HG02943 (cell line): ENCODE results near the gene BARX1.

Source experiments
- ATAC-seq: cut with Tn5 transposase; IDR thresholded peaks from one replicate; pipeline ENCODE4 v1.9.1; 2021; ENCODE audit warnings: mild to moderate bottlenecking, low read depth, moderate library complexity; ENCODE audit not compliant: unreplicated experiment

Gene BARX1

DNA sequence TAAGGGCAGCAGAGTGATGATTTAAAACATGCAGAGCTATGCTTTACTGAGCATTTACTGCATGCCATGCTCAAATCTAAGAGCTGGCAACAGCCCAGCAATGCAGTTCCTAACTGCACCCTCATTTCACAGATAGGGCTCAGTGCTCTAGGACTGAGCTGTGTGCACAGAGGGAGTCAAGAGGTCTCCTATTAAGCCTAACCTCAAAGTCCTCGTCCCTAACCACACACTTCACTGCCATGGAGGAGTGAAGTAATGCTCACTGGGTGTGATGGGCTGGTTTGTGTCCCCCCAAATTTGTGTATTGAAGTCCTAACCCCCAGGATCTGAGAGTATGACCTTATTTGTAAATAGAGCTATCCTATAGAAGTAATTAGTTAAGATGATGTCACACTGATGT is 25.9 kb downstream of the BARX1 start:
- no peak for ATAC-seq

DNA sequence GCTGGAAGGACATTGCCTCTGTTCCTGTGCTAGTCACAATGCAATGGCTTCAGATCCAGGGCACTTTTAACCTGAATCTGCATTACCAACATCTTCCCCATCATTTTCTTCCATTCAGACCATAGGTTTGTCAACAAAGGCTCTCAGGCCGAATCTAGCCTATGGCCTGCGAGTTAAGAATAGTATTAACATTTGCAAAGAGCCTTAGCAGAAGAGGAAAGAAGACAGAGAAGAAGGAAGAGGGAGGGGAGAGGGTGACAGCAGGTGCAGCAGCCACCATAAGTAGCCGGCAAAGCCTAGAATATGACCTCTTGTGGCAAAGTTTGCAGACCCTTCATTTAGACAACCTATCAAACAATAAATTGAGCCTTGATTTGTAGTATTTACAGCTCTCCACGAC is 32.6 kb downstream of the BARX1 start:
- ATAC-seq: no peak

DNA sequence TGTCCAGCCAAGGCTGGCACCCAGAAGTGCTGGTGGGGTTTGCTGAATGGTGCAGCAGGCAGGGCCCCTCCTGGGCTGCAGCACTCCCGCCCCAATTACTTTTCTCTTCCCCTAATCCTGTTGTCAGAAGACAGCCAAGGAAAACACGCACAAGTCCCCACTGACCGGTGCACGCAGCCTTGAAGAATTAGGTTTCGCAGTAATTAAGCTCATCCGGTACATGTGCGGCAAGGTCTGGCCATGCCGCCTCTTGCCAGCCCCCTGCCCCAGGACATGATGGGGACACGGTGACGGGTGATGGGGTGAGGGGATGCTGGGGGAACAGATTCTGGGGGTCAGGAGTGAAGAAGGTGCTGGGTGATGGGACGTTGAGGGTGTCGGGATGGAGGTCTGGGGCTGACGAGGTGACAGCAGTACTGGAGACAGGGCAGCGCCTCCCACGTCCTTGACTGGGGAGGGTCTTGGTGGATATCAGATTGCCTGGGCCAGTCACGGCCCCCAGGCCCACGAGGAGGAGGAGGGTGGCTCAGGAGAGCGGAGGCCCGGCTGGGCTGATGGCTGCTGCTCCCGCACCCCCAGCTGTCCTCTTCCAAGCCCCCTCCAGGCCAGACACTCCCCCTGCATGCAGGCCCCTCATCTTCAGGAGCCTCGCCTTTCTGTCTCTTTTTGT is 34.9 kb downstream of the BARX1 start:
- no peak for ATAC-seq

DNA sequence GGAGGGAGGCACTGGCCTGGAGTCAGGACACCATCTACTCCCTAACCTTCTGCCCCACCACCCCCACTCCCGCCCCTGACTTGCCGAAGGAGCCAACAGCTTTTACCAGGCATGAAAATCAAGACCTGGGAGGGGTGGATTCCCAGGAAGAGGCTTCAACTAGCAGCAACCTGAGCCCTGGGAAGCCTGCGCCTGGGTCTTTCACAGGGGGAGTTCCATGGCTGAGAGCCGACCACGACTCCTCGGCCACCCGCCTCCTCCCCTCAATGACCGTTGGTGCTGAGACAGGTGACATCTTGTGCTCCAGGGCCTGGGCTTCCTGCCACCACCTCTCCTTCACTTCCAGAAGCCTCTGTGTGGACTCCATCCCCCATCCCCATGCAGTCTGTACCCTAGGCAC is 37.1 kb downstream of the BARX1 start:
- no peak for ATAC-seq

DNA sequence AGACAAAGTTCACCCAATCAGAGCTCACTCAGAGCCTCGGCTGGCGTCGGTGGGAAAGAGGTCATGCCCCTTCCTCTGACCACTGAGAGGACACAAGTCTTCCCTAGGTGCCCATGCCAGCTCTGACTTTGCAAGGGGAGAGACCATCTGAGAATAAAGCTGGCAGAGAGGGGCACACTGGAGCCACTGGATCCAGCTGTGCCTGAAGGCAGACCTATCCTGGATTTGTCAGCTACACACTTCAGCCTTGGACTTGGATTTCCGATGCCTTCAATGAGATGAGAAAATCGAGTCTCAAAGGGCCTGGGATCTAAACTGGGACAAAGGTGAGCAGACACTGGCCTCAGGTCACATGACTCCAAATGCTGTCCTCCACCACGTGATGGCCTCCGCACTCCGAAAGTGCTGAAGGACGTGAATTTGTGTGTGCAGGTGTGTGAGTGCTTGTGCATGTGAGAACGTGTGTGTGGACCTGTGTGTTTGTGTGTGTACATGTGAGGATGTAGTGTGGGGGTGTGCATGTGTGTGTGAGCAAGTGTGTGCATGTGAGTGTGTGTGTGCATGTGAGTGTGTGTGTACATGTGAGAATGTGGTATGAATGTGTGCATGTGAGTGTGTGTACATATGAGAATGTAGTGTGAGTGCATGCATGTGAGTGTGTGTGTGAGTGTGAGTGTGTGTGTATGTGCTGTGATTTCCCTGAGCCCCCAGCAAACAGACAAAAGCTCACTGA is 37.9 kb downstream of the BARX1 start:
- no peak for ATAC-seq

DNA sequence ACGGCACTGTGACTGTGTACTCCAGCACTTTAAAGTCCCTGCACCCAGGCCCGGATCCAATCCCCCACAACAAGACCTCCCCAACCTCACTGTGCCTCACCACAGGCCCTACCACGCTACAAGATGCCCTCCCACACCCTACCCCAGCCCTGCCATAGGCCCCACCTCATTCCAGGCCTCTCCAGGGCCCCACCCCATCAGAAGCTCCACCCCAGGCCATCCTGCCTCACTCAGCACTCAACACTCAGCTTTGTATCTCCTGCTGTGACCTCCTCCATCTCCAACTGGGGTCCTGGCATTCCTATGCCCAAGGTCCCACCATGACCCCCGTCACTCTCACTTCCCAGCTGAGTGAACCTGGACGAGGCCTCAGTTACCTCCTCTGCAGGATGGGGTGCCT is 38.8 kb downstream of the BARX1 start:
- no peak for ATAC-seq

DNA sequence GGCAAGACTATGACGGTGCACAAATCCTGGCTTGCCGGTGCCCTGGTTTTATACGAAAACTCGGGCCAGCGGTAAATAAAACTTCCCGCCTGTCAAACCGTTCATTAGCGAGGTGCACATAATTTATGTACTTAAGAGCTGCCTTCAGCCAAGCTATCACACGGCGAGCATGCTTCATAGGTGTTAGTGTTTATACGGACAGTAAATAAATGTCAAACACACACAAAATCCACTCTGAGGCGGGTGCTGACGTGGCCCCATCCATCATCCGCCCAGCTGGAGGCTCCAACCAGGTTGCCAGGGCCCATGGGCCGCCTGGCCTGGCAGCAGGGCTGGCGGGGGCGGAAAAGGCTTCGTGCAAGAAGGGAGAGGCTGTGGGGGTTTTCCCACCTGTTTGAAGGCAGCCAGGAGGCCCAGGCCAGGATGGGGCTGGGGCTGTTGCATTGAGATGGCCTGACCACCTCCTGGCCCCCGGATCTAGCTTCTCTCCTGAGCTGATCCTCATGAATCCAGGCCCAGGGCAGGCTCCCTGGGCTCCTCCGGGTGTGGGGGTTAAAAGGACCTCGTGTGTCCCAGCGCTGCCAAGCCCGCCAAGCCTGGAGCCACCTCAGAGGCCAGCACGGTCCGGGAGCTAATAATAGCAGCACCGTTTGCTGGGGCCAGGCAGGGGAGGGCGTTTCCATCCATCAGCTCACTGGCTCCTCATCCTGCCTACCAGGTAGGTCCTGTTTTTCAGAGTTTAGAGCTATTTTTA is 43.2 kb downstream of the BARX1 start:
- ATAC-seq: no peak

DNA sequence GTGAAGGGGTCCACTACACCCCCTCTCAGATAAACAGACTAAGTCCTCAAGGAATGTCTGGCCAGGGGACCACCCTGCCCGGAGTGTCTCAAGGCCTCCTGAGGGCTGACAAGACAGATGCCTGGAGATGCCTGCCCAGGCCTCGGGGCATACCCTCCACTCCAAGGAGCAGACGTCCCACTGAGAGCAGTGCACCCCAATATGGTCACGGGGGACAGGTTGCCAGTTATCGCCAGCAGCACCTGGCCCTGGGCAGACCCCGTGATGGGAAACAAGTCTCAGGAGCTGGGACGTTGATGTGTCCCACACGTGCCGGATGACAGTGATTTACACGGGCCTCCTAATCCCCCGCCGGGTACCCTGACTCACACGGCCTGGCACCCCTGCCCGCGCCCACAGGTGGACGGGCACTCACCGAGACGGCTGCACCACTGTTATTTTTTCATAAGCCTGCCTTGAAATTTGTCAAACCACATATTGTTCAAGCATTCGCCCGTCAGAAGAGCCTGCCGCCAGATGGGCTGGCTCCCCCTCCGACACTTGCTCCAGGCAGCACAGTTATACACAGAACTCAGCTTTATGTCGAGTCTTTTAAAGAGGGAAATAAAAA is 43.9 kb downstream of the BARX1 start:
- no peak for ATAC-seq

DNA sequence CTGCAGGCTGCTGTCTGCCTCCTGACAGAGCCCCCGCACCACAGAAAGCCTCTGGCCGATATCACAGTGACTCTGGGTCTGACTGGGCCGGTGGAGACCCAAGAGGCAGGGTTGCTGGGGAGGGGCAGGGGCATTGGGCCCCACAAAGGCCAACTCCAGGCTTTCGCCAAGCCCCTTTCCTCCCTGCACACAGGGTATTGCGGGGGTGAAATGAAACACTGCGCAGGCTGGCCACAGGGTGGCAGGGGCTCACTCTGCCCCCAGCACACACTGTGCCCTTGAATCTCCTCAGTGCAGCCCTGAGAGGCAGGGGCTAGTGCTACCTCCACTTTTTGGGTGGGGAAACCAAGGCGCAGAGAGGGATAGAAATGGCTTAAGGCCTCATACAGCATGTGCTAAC is 44.6 kb downstream of the BARX1 start:
- no peak for ATAC-seq

DNA sequence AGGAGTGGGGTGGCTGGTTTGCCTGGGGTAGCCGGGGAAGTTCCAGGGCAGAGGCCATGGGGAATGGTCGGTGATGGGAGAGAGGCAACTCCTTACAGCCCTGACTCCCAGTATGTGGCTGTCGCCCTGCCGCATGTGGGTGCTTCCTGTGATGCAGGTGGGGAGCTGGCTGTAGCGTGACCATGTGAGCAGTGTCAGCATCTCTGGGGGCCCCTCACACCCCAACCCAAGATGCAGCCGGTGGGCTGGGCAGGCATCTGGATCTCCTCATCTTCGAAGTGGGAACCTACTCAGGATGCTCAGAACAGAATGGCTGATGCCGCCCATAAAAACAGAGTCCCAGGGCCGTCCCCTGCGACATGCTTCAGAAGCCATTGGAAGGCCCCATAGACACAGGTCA is 45.0 kb downstream of the BARX1 start:
- ATAC-seq: no peak

DNA sequence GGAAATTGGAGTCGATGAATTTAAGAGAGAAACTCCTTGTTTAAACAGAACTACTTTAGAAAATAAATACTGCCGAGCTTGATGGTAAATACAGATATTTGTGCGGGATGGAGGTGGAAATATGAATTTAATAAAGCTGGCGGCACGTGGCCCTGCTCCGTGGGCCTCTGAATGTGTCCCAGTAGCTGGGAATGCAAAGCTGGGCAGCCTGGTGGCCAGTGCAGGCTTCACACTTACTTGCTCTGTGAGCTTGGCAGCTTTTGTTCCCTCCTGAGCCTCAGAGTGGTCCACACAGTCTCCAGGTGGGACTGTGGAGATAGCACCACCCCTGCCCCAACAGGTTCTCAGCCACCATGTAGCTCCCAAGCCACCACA is 45.9 kb downstream of the BARX1 start:
- ATAC-seq: no peak

DNA sequence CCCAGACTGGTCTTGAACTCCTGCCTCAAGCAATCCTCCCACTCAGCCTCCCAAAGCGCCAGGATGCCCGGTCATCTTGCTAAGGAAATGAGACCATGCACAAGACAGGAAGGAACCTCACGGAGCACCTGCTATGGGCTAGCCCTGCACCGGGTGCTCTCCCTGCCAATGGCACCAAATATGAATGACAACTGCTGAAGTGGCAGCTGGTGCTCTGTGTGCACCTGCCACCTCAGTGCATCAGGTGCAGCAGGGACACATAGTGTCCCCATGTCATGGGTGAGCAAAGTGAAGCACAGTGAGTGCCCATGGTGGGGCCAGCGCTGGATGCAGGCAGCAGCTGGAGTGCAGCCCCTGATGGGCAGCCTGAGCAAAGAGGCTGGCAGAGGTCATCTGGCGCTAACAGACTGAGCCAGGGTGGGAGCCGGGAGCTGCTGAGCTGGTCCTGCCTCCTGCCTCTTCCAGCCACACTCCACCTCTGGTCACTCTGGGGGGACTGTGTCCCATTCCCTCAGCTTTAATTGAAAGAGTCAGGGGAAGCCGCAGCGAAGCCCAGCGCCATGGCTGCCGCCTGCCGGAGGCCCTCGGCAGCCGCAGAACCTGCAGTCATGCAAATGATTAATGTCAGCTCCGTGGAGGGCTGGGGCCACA is 46.4 kb downstream of the BARX1 start:
- ATAC-seq: no peak

DNA sequence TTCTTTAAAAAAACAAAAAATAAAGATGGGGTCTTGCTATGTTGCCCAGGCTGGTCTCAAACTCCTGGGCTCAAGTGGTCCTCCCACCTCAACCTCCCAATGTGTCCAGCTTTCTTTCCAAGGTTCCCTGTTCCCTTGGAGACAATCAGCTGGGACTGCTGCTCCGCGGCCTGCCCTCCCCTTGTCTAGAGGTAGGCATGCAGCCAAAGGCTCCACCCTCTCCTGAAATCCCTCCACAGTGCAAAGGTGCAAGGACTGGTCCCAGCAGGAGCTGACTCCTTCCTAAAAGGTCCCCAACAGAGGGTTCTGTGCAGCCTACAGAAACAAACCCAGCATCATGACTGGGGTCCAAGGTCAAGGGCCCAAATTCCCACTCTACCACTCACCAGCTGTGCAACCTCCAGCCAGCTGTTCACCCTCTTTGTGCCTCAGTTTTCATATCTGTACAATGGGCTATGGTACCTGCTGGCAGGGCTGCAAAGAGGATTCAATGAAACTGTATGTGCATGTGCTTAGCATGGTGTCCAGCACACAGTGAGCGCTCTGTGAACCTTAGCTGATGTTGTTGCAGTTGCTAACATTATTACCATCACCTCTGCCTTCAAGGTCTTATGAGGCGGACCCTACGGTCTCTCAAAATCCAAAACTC is 47.5 kb downstream of the BARX1 start:
- no peak for ATAC-seq

DNA sequence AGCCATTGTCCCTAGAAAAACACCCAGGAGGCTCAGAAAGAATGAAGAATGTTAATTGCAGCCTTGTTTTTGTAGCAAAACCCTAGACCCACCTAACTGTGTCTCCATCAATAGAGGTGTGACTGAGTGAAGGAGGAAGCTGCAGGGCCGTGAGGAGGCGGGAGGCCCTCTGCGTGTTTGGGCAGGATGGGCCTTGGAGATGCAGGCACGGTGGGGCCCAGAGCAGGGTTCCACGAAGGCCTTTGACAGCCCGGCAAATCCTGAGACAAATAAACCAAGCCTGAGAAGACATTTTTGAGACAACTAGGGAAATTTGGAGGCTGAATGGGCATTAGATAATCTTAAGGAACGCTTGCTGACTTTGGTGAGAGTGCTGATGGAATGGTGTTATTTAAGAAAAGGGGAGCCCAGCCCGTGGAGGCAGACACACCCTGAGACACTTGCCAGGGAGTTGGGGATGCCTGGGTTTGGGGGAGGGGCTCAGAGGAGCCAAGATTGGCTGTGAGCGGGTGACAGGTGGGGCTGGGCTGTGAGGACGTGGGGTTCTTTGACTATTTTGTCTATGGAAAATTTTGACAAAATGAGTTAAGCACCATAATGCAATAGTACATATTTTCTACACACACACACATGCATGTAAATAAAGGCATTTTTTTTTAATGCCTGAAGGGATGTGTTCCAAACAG is 48.8 kb downstream of the BARX1 start:
- no peak for ATAC-seq

DNA sequence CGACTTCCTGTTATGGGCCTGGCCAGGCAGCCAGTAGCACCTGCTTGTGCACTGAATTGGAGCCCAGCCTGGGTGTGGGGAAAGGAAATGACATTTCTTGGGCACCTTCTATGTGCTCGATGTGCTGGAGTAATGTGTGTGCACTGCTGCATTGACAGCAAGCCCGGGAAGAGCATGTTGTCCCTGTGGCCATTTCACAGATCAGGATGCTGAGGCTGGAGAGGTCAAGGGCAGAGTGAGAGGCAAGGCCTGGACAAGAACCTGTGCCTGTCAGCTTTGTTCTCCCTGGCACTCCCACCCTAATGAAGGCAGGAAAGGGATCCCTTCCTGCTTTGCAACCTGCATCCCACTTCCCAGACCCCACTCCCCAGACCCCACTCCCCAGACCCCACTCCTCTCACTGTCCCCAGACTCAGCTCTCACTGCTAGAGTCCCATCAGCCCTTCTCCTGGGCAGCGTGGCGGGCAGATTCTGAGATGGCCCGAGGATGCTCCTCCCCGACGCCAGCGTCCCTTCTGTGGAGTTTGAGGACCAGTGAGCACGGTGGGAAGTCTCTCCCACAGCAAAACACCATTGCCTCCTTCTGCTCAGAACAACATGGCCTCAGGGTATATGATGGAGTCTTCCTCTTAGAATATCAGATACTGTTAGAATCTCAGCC is 49.6 kb downstream of the BARX1 start:
- no peak for ATAC-seq

DNA sequence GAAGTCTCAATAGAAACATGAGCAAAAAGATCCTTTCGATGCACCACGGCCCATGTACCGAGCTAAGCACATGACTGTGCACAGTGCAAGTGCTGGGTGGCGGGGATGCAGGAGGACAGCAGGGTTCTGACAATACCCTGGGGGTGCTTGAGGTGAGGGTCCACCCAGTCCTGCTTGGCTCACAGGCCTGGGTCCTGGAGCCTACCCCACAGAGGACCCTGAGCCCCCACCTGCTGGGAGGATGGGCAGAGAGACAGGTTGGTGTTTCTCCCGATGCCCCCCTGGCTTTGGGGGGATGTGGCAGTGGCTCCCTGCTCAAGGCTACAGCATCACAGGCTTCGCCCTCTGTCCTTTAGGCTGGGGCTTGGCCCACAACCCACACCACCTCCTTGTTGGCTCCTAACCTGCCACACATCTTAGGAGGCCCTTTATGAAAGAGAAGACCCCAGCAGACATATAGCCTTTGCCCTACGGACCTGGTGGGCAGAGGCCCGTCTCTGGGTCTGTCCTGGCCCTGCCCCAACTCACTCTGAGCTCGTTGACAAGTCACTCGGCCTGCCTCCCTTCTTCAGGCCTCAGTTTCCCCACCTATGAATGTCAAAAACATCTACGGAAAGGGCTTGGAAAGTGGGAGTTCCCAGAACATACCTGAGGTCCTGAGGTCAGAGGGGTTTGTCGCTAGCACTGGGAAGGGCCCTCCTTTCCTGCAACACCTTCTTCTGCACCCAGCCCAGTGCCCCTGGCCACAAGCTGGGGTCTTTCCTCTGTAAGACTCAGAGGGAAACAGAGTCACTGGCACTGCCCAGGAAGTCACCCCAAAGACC is 50.3 kb downstream of the BARX1 start:
- no peak for ATAC-seq

DNA sequence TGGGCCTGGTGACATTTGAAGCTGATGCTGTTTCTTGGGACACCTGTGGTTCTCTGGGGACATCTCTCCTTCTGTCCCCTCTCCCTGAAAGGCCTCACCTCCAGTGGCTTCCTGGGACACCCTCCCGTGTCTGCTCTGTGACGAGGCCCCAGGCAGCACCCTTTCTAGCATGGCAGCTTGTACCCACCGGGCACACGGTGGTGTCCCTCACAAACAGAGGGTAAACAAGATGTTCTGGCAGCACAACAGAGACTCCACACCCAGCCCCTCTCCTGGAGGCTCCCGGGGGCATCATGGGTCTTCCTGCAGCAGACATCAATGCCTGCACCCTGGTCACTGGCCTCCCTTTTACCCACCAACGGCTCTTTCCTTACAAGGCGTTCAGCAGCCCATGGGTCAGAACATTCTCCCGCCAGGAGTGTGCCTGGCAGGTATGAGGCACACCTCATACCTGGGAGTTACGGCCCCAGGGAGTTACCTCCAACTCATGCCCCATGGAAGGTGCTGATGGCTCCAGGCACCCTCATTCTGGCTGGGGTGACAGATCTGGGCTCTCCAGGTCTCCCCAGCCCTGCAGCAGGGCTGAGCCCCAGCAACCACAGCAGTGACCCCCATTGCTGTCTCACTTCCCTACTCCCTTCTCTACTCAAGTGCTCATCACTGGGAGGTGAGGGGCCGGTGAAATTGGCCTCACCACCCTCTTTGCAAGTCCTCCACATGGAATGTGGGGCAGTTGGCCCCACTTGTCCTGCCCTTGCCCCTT is 51.1 kb downstream of the BARX1 start:
- no peak for ATAC-seq
